Loucy (cell line): ENCODE measurements around the gene TMED10.

Source experiments
- CTCF ChIP-seq: fragments of 200-600 bp; sonication (generic); conservative IDR thresholded peaks from 2 replicates; pipeline ENCODE4 v1.5.1; 2014; ENCODE audit warnings: mild to moderate bottlenecking, antibody characterized with exemption, low read length
- EZH2phosphoT487 ChIP-seq: fragments of 200-600 bp; IDR thresholded peaks from 2 replicates; pipeline ENCODE4 v1.6.1; 2018; ENCODE audit warnings: antibody characterized with exemption, mild to moderate bottlenecking, moderate library complexity, borderline replicate concordance

GRCh38 chr14:75092698-75093097, 83.7 kb downstream of the TMED10 start:
- TF ChIP-seq CTCF, result no peak
- no peak for TF ChIP-seq EZH2phosphoT487
